ENCODE measurements around the gene PFDN1. TPM values are rescaled to one million over a fixed set of nuclear protein-coding genes. Genes with fewer than 3 reads are reported as not detected.

PFDN1 gene
- polyA plus RNA-seq, 1 donor from 2014 or later: 147 TPM

DNA sequence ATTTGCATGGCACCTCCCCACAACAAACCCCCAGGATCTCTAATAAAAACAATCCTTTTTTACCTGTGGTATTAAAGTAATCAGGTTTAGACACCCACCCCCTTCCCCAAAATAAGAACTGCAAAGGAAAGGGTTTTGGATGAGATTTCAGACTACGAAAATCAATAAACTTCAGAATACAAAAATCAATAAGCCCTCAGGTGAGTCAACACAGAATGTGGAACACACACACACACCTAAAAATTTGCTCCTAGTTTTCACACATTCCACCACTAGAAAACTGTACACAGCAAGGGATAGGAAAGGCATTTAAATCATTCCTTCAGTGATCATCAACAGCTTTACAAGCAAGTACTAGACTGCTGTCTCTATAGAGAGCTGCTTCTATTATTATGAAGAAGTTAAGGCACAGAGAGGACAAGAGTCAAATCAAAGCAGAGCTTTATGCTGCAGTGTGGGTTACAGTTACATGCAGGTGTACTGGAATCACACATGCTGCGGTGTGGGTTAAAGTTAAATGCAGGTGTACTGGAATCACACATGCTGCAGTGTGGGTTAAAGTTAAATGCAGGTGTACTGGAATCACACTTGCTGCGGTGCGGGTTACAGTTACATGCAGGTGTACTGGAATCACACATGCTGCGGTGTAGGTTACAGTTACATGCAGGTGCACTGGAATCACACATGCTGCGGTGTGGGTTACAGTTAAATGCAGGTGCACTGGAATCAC, 36.3 kb downstream of the PFDN1 start:
- no peaks in the 10 kb centered on the region for H3K27me3 ChIP-seq (ENCODE audit: insufficient read depth, low read depth, low read length)
- no peaks in the 10 kb centered on the region for H3K9me3 ChIP-seq (ENCODE audit: low read length)
- H3K27ac ChIP-seq (ENCODE audit: low read length): no peak overlapping the region
- TF ChIP-seq EP300 (conservative IDR thresholded peaks at IDR 0.05; ENCODE audit: poor library complexity, severe bottlenecking) (no peak), RAD21 (conservative IDR thresholded peaks at IDR 0.05) (no peak), EZH2 (IDR thresholded peaks at IDR 0.05; ENCODE audit: borderline replicate concordance, insufficient read depth, low read length, poor library complexity, severe bottlenecking) (no peak), MXI1 (conservative IDR thresholded peaks at IDR 0.05; ENCODE audit: poor library complexity, severe bottlenecking) (no peak)
- TF ChIP-seq, protein P1, sequence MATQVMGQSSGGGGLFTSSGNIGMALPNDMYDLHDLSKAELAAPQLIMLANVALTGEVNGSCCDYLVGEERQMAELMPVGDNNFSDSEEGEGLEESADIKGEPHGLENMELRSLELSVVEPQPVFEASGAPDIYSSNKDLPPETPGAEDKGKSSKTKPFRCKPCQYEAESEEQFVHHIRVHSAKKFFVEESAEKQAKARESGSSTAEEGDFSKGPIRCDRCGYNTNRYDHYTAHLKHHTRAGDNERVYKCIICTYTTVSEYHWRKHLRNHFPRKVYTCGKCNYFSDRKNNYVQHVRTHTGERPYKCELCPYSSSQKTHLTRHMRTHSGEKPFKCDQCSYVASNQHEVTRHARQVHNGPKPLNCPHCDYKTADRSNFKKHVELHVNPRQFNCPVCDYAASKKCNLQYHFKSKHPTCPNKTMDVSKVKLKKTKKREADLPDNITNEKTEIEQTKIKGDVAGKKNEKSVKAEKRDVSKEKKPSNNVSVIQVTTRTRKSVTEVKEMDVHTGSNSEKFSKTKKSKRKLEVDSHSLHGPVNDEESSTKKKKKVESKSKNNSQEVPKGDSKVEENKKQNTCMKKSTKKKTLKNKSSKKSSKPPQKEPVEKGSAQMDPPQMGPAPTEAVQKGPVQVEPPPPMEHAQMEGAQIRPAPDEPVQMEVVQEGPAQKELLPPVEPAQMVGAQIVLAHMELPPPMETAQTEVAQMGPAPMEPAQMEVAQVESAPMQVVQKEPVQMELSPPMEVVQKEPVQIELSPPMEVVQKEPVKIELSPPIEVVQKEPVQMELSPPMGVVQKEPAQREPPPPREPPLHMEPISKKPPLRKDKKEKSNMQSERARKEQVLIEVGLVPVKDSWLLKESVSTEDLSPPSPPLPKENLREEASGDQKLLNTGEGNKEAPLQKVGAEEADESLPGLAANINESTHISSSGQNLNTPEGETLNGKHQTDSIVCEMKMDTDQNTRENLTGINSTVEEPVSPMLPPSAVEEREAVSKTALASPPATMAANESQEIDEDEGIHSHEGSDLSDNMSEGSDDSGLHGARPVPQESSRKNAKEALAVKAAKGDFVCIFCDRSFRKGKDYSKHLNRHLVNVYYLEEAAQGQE (IDR thresholded peaks at IDR 0.05; ENCODE audit: borderline replicate concordance): no peak
- H3K79me2 ChIP-seq (replicated peaks; ENCODE audit: insufficient read depth, low read length): peaks cover 6% of the 10 kb centered on the region
- no peaks in the 10 kb centered on the region for H4K20me1 ChIP-seq (ENCODE audit: insufficient read depth)
- no peak overlapping the region for H3K9ac ChIP-seq (ENCODE audit: low read length)
- H3K4me2 ChIP-seq (ENCODE audit: low read length): no peak overlapping the region
- no peak overlapping the region for H2AFZ ChIP-seq (ENCODE audit: low read depth, low read length)
- H3K36me3 ChIP-seq (ENCODE audit: insufficient read depth, low read length): no peaks in the 10 kb centered on the region
- H3F3A ChIP-seq (ENCODE audit: insufficient read depth, low read length, poor library complexity, severe bottlenecking): no peaks in the 10 kb centered on the region
- H3K4me3 ChIP-seq (ENCODE audit: low read length): no peak overlapping the region
- H3K9me2 ChIP-seq (ENCODE audit: insufficient read depth, low read length): no peaks in the 10 kb centered on the region

DNA sequence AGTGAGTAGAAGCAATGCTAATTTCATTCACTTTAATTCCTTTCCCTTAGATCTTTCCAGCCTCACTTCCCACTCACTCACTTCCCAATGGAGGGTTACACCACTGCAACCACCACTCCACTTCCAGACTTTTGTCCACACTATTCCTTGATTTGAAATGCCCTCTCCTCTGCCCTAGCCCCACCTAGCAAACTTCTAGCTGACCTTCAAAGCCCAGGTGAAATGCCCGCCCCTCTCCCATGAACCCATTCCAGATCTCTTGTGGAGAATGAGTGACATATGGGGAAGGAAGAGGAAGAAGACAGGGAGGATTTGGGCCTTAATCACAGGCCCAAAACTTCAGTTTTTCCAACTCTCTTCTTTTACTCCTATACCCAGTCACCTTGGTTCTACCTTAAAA, 37.1 kb downstream of the PFDN1 start:
- H3K4me2 ChIP-seq (ENCODE audit: low read length): no peak overlapping the region
- no peak overlapping the region for H3K4me3 ChIP-seq (ENCODE audit: low read length)
- TF ChIP-seq MXI1 (conservative IDR thresholded peaks at IDR 0.05; ENCODE audit: poor library complexity, severe bottlenecking): no peak
- TF ChIP-seq POLR2AphosphoS5 (IDR thresholded peaks at IDR 0.05): no peak
- TF ChIP-seq RAD21 (conservative IDR thresholded peaks at IDR 0.05): no peak
- no peak for TF ChIP-seq EZH2 (IDR thresholded peaks at IDR 0.05; ENCODE audit: borderline replicate concordance, insufficient read depth, low read length, poor library complexity, severe bottlenecking)
- TF ChIP-seq, protein P2, sequence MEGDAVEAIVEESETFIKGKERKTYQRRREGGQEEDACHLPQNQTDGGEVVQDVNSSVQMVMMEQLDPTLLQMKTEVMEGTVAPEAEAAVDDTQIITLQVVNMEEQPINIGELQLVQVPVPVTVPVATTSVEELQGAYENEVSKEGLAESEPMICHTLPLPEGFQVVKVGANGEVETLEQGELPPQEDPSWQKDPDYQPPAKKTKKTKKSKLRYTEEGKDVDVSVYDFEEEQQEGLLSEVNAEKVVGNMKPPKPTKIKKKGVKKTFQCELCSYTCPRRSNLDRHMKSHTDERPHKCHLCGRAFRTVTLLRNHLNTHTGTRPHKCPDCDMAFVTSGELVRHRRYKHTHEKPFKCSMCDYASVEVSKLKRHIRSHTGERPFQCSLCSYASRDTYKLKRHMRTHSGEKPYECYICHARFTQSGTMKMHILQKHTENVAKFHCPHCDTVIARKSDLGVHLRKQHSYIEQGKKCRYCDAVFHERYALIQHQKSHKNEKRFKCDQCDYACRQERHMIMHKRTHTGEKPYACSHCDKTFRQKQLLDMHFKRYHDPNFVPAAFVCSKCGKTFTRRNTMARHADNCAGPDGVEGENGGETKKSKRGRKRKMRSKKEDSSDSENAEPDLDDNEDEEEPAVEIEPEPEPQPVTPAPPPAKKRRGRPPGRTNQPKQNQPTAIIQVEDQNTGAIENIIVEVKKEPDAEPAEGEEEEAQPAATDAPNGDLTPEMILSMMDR (IDR thresholded peaks at IDR 0.05; ENCODE audit: poor library complexity, severe bottlenecking): no peak
- no peak for TF ChIP-seq TAF1 (IDR thresholded peaks at IDR 0.05; ENCODE audit: low read depth)
- TF ChIP-seq EP300 (conservative IDR thresholded peaks at IDR 0.05; ENCODE audit: poor library complexity, severe bottlenecking): no peak
- TF ChIP-seq, protein P1 (IDR thresholded peaks at IDR 0.05; ENCODE audit: borderline replicate concordance): no peak
- no peak overlapping the region for H3K27ac ChIP-seq (ENCODE audit: low read length)
- no peak overlapping the region for H3K9ac ChIP-seq (ENCODE audit: low read length)
- H3K27me3 ChIP-seq (ENCODE audit: insufficient read depth, low read depth, low read length): no peaks in the 10 kb centered on the region
- no peaks in the 10 kb centered on the region for H3F3A ChIP-seq (ENCODE audit: insufficient read depth, low read length, poor library complexity, severe bottlenecking)
- peaks cover 6% of the 10 kb centered on the region for H3K79me2 ChIP-seq (replicated peaks; ENCODE audit: insufficient read depth, low read length)
- no peaks in the 10 kb centered on the region for H3K36me3 ChIP-seq (ENCODE audit: insufficient read depth, low read length)
- no peaks in the 10 kb centered on the region for H4K20me1 ChIP-seq (ENCODE audit: insufficient read depth)
- H2AFZ ChIP-seq (ENCODE audit: low read depth, low read length): no peak overlapping the region
- no peaks in the 10 kb centered on the region for H3K9me3 ChIP-seq (ENCODE audit: low read length)
- H3K9me2 ChIP-seq (ENCODE audit: insufficient read depth, low read length): no peaks in the 10 kb centered on the region
